ENCODE data around the gene ATXN7L1.

DNA sequence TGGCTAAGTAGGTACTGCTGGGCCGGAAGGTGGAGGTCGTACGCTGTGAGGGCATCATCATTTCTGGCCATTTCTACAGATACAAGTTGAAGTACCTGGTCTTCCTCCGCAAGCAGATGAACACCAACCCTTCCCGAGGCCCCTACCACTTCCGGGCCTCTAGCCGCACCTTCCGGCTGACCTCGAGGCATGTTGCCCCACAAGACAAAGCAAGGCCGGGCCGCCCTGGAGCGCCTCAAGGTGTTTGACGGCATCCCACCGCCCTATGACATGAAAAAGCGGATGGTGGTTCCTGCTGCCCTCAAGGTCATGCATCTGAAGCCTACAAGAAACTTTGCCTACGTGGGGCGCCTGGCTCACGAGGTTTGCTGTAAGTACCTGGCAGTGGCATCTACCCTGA is 56.8 kb downstream of the ATXN7L1 start:
- TF ChIP-seq BHLHE40 (IDR thresholded peaks at IDR 0.05; ENCODE audit: borderline replicate concordance), result no peak
- no peak for TF ChIP-seq ARNT (IDR thresholded peaks at IDR 0.05)
- TF ChIP-seq SUZ12 (IDR thresholded peaks at IDR 0.05), result no peak
- no peak for TF ChIP-seq SP1 (IDR thresholded peaks at IDR 0.05)

Measured in HEK293T (cell line).